ENCODE measurements around the gene HHIPL2.
A peak's percentile ranks its signal among the peaks of the same experiment; 100 is the strongest.

Gene HHIPL2

GRCh38 chr1:222547944-222548671 is at the start of gene HHIPL2:
HHIPL2 (minus strand) TSS chr1:222548104; CDS start chr1:222548044, 60 bp downstream.
- no peak for DNase-seq

GRCh38 chr1:222596696-222597095 is 48.8 kb upstream of the HHIPL2 start:
- DNase-seq = no peak

GRCh38 chr1:222594789-222595188 is 46.9 kb upstream of the HHIPL2 start:
- DNase-seq = no peak

- DNase-seq = no peak
Observed at GRCh38 chr1:222592171-222592570, 44.3 kb upstream of the HHIPL2 start.

- peak; percentile 84 for DNase-seq
Observed at GRCh38 chr1:222589462-222590302, 41.8 kb upstream of the HHIPL2 start, which contains the start of gene TAF1A. TAF1A (minus strand) TSS chr1:222589933.

GRCh38 chr1:222588135-222588534 is 40.2 kb upstream of the HHIPL2 start:
- no peak for DNase-seq

GRCh38 chr1:222586842-222587241 is 38.9 kb upstream of the HHIPL2 start:
- DNase-seq = no peak

GRCh38 chr1:222583079-222583478 is 35.2 kb upstream of the HHIPL2 start:
- no peak for DNase-seq

GRCh38 chr1:222582099-222582774 is 34.3 kb upstream of the HHIPL2 start:
- DNase-seq = no peak

- DNase-seq = no peak
Observed at GRCh38 chr1:222579316-222579715, 31.4 kb upstream of the HHIPL2 start.

- DNase-seq = no peak
Observed at GRCh38 chr1:222570837-222571236, 22.9 kb upstream of the HHIPL2 start.

GRCh38 chr1:222561656-222562055 is 13.8 kb upstream of the HHIPL2 start:
- no peak for DNase-seq

- no peak for DNase-seq
Observed at GRCh38 chr1:222557574-222557973, 9.7 kb upstream of the HHIPL2 start.

GRCh38 chr1:222557148-222557547 is 9.2 kb upstream of the HHIPL2 start:
- no peak for DNase-seq

GRCh38 chr1:222555992-222556615 is 8.2 kb upstream of the HHIPL2 start:
- no peak for DNase-seq

- no peak for DNase-seq
Observed at GRCh38 chr1:222554177-222554576, 6.3 kb upstream of the HHIPL2 start.

GRCh38 chr1:222552882-222553281 is 5.0 kb upstream of the HHIPL2 start:
- DNase-seq = no peak

GRCh38 chr1:222547260-222547614 is 667 bp downstream of the HHIPL2 start:
- DNase-seq = no peak

- DNase-seq = no peak
Observed at GRCh38 chr1:222546548-222547259, 1.2 kb downstream of the HHIPL2 start.

- DNase-seq = no peak
Observed at GRCh38 chr1:222546091-222546490, 1.8 kb downstream of the HHIPL2 start.

GRCh38 chr1:222543817-222544216 is 4.1 kb downstream of the HHIPL2 start:
- no peak for DNase-seq

- DNase-seq = no peak
Observed at GRCh38 chr1:222540598-222540995, 7.3 kb downstream of the HHIPL2 start.
